Upper lobe of left lung (tissue), 4 donors: Measurements from ENCODE around the gene RSRP1.

Source experiments
- CTCF ChIP-seq, 6 experiments: fragments of 450-650 bp in 4 of 6; fragments of 200-600 bp in 2 of 6; sonication (generic) in 2 of 6; IDR thresholded peaks; one replicate each; pipeline ENCODE4 v1.5.1; 2016 to 2019; ENCODE audit warnings: antibody characterized with exemption in 6 of 6
- EP300 ChIP-seq, 4 donors: sonication (generic); formaldehyde crosslinking; IDR thresholded peaks; one replicate each; pipeline ENCODE4 v1.5.1; 2017; ENCODE audit warnings: antibody characterized with exemption in 4 of 4, control low read depth in 2 of 4
- POLR2A ChIP-seq, 4 donors: fragments of 450-650 bp; IDR thresholded peaks; one replicate each; pipeline ENCODE4 v1.5.1; 2016 to 2017; ENCODE audit warnings: antibody characterized with exemption in 4 of 4, mild to moderate bottlenecking in 2 of 4
- POLR2AphosphoS5 ChIP-seq, 2 donors: sonication (generic); formaldehyde crosslinking; IDR thresholded peaks; one replicate each; pipeline ENCODE4 v1.5.1; 2017; ENCODE audit warnings: antibody characterized with exemption in 2 of 2

GRCh38 chr1:25210728-25211127 is 36.5 kb downstream of the RSRP1 start:
- TF ChIP-seq POLR2A (IDR thresholded peaks at IDR 0.05) (no peak), CTCF (IDR thresholded peaks at IDR 0.05) (no peak), POLR2AphosphoS5 (IDR thresholded peaks at IDR 0.05) (no peak), EP300 (IDR thresholded peaks at IDR 0.05) (no peak)
